ENCODE results near the gene KIFAP3.
"Not testable (repeated sequence)": the region's sequence is repeated elsewhere in the genome, so short reads cannot be mapped to it uniquely, and the experiment has no call there.

The KIFAP3 gene

GRCh38 chr1:170095976-170096748 lies 21.7 kb upstream of the KIFAP3 start:
- no peak for TF ChIP-seq CTCF (IDR thresholded peaks at IDR 0.05; ENCODE audit: low read depth, low read length)
- H3K4me3 ChIP-seq (replicated peaks in 1 of 2; ENCODE audit: low read depth in 2 of 2, low read length in 2 of 2): no peak overlapping the region
- no peak for DNase-seq (ENCODE audit: low read depth in 2 of 2)

- not testable (repeated sequence) for DNase-seq (ENCODE audit: low read depth in 2 of 2); H3K4me3 ChIP-seq (replicated peaks in 1 of 2; ENCODE audit: low read depth in 2 of 2, low read length in 2 of 2)
Observed at GRCh38 chr1:170094697-170095616, 20.5 kb upstream of the KIFAP3 start.

GRCh38 chr1:170086399-170087032 lies 12.0 kb upstream of the KIFAP3 start:
- no peak for DNase-seq (ENCODE audit: low read depth in 2 of 2)
- no peak for TF ChIP-seq CTCF (IDR thresholded peaks at IDR 0.05; ENCODE audit: low read depth, low read length)
- no peak overlapping the region for H3K4me3 ChIP-seq (replicated peaks in 1 of 2; ENCODE audit: low read depth in 2 of 2, low read length in 2 of 2)

- DNase-seq (ENCODE audit: low read depth in 2 of 2): peak in 1 of 2 donors; percentile 42
- TF ChIP-seq CTCF (IDR thresholded peaks at IDR 0.05; ENCODE audit: low read depth, low read length): no peak
- no peak overlapping the region for H3K4me3 ChIP-seq (replicated peaks in 1 of 2; ENCODE audit: low read depth in 2 of 2, low read length in 2 of 2)
Observed at GRCh38 chr1:170085091-170085490, 10.6 kb upstream of the KIFAP3 start.

GRCh38 chr1:170078610-170079189 lies 4.2 kb upstream of the KIFAP3 start:
- H3K4me3 ChIP-seq (replicated peaks in 1 of 2; ENCODE audit: low read depth in 2 of 2, low read length in 2 of 2): no peak overlapping the region
- TF ChIP-seq CTCF (IDR thresholded peaks at IDR 0.05; ENCODE audit: low read depth, low read length): no peak
- no peak for DNase-seq (ENCODE audit: low read depth in 2 of 2)

GRCh38 chr1:170077926-170078325 lies 3.4 kb upstream of the KIFAP3 start:
- no peak for TF ChIP-seq CTCF (IDR thresholded peaks at IDR 0.05; ENCODE audit: low read depth, low read length)
- no peak overlapping the region for H3K4me3 ChIP-seq (replicated peaks in 1 of 2; ENCODE audit: low read depth in 2 of 2, low read length in 2 of 2)

GRCh38 chr1:170076952-170077351 lies 2.5 kb upstream of the KIFAP3 start:
- DNase-seq (ENCODE audit: low read depth in 2 of 2); H3K4me3 ChIP-seq (replicated peaks in 1 of 2; ENCODE audit: low read depth in 2 of 2, low read length in 2 of 2): not testable (repeated sequence)

More at GRCh38 chr1:170077926-170078325, 3.4 kb upstream of the KIFAP3 start:
- peak in 1 of 2 donors; percentile 63 for DNase-seq (ENCODE audit: low read depth in 2 of 2)
